IMR-90 (cell line): ENCODE results near the gene HHLA2. TPM values are rescaled to one million over a fixed set of nuclear protein-coding genes. Genes with fewer than 3 reads are reported as not detected.
"Not testable (repeated sequence)": the region's sequence is repeated elsewhere in the genome, so short reads cannot be mapped to it uniquely, and the experiment has no call there.

Source experiments
- ATAC-seq: fragments of 200-7000 bp; cut with Tn5 transposase; 2 replicates; pipeline ENCODE4 v1.9.1; 2020; ENCODE audit warnings: low read depth, mild to moderate bottlenecking, moderate library complexity
- BruUV-seq: library from RNA; stranded (reverse); fragments of 400-500 nt; replicated peaks from 2 replicates; lab custom pipeline; 2021; lab: Mats Ljungman, UMichigan
- CTCF ChIA-PET: fragments of 300-600 bp; formaldehyde crosslinking; extraction: SDS; loops from one replicate; lab custom pipeline; 2021; ENCODE audit warnings: antibody characterized with exemption; lab: Yijun Ruan, JAX
- POLR2A ChIA-PET: fragments of 300-600 bp; sonication (Branson Sonifier 250); formaldehyde crosslinking; loops from one replicate; lab custom pipeline; 2022; ENCODE audit warnings: antibody characterized with exemption; ENCODE audit not compliant: unreplicated experiment; lab: Charles Lee
- DNase-seq: peaks from one replicate; pipeline ENCODE4 v3.0.0; 2013
- H2AFZ ChIP-seq: replicated peaks from 2 replicates; pipeline ENCODE3; 2013; ENCODE audit warnings: low read length, mild to moderate bottlenecking; ENCODE audit not compliant: poor library complexity
- H2AK5ac ChIP-seq: 2 replicates; pipeline ENCODE4 v1.6.1; 2013; ENCODE audit warnings: low read depth, low read length, inconsistent platforms
- H2AK9ac ChIP-seq: replicated peaks from 2 replicates; pipeline ENCODE3; 2013; ENCODE audit warnings: mild to moderate bottlenecking, low read depth, low read length, moderate library complexity; ENCODE audit not compliant: poor library complexity
- H2BK120ac ChIP-seq: 2 replicates; pipeline ENCODE4 v1.6.1; 2013; ENCODE audit warnings: low read depth, low read length, inconsistent platforms
- H2BK15ac ChIP-seq: 3 replicates; pipeline ENCODE4 v1.6.1; 2013; ENCODE audit warnings: low read depth, low read length, inconsistent platforms
- H2BK20ac ChIP-seq: 2 replicates; pipeline ENCODE4 v1.6.1; 2013; ENCODE audit warnings: low read depth, mild to moderate bottlenecking, inconsistent platforms, low read length, moderate library complexity
- H2BK5ac ChIP-seq: 2 replicates; pipeline ENCODE4 v1.6.1; 2013; ENCODE audit warnings: mild to moderate bottlenecking, low read depth, low read length, inconsistent platforms; ENCODE audit not compliant: poor library complexity, severe bottlenecking
- H3K14ac ChIP-seq: replicated peaks from 2 replicates; pipeline ENCODE4 v1.6.1; 2013; ENCODE audit warnings: low read depth, low read length, inconsistent platforms
- H3K18ac ChIP-seq: 2 replicates; pipeline ENCODE4 v1.6.1; 2013; ENCODE audit warnings: low read depth, low read length, control low read depth
- H3K23ac ChIP-seq: 2 replicates; pipeline ENCODE4 v1.6.1; 2013; ENCODE audit warnings: low read depth, low read length, inconsistent platforms
- H3K27ac ChIP-seq: 2 replicates; pipeline ENCODE4 v1.5.1; 2013; ENCODE audit warnings: mild to moderate bottlenecking, control low read depth, low read length; ENCODE audit not compliant: insufficient read depth
- H3K27me3 ChIP-seq: 2 replicates; pipeline ENCODE4 v1.6.1; 2013; ENCODE audit warnings: low read length; ENCODE audit not compliant: control insufficient read depth, insufficient read depth
- H3K36me3 ChIP-seq: 2 replicates; pipeline ENCODE4 v1.6.1; 2013; ENCODE audit warnings: low read length, mixed read lengths; ENCODE audit not compliant: control insufficient read depth, insufficient read depth
- H3K4ac ChIP-seq: 2 replicates; pipeline ENCODE4 v1.6.1; 2013; ENCODE audit warnings: low read depth, low read length, inconsistent platforms
- H3K4me1 ChIP-seq: 2 replicates; pipeline ENCODE4 v1.6.1; 2013; ENCODE audit warnings: low read length, mixed read lengths; ENCODE audit not compliant: control insufficient read depth, insufficient read depth
- H3K4me2 ChIP-seq: 2 replicates; pipeline ENCODE4 v1.6.1; 2013; ENCODE audit warnings: low read depth, mild to moderate bottlenecking, control low read depth, low read length, moderate library complexity
- H3K4me3 ChIP-seq: 2 replicates; pipeline ENCODE4 v1.5.1; 2013; ENCODE audit warnings: low read depth, mild to moderate bottlenecking, control low read depth, low read length, moderate library complexity; ENCODE audit not compliant: insufficient read depth
- H3K56ac ChIP-seq: 2 replicates; pipeline ENCODE4 v1.6.1; 2013; ENCODE audit warnings: low read length, inconsistent platforms; ENCODE audit not compliant: insufficient read depth; ENCODE audit errors: extremely low read depth
- H3K79me1 ChIP-seq, 2 experiments: 2 replicates each; pipeline ENCODE4 v1.6.1; 2013; ENCODE audit warnings: low read length in 2 of 2, inconsistent platforms in 1 of 2, low read depth in 1 of 2
- H3K9ac ChIP-seq: 2 replicates; pipeline ENCODE4 v1.6.1; 2013; ENCODE audit warnings: low read depth, low read length, control low read depth
- H3K9me1 ChIP-seq: 2 replicates; pipeline ENCODE4 v1.6.1; 2013; ENCODE audit warnings: low read length, inconsistent platforms; ENCODE audit not compliant: insufficient read depth
- H3K9me3 ChIP-seq: 2 replicates; pipeline ENCODE4 v1.6.1; 2013; ENCODE audit warnings: low read length; ENCODE audit not compliant: control insufficient read depth, insufficient read depth
- H4K20me1 ChIP-seq: 2 replicates; pipeline ENCODE4 v1.6.1; 2013; ENCODE audit warnings: low read length, inconsistent platforms; ENCODE audit not compliant: insufficient read depth
- H4K5ac ChIP-seq: 2 replicates; pipeline ENCODE4 v1.6.1; 2013; ENCODE audit warnings: mild to moderate bottlenecking, low read depth, low read length, control low read depth
- H4K8ac ChIP-seq, 2 experiments: 2 replicates each; pipeline ENCODE4 v1.6.1; 2013; ENCODE audit warnings: low read depth in 2 of 2, low read length in 2 of 2, control low read depth in 1 of 2, inconsistent platforms in 1 of 2
- H4K91ac ChIP-seq: 2 replicates; pipeline ENCODE4 v1.6.1; 2013; ENCODE audit warnings: low read depth, low read length, inconsistent platforms; ENCODE audit not compliant: insufficient read depth
- WGBS, 2 experiments: methylation state at CpG; one replicate each; pipeline versions ENCODE4 v1.1.5 to v1.1.7; 2013; ENCODE audit warnings: missing lambda C conversion rate in 2 of 2; ENCODE audit not compliant: insufficient read length in 1 of 2; ENCODE audit errors: extremely low coverage in 2 of 2; 5-methylcytosine and 5-hydroxymethylcytosine counted together
- dilution Hi-C: fragments of 300-500 bp; cut with HindIII; formaldehyde crosslinking; loops from one replicate; pipeline ENCODE4 v1.14.3; 2018; ENCODE audit warnings: low sequenced_read_pairs; ENCODE audit not compliant: unreplicated experiment
- in situ Hi-C: fragments of 300-500 bp; cut with MboI; formaldehyde crosslinking; loops from 3 replicates; pipeline ENCODE4 v1.14.3; 2019; ENCODE audit warnings: low sequenced_read_pairs, inconsistent platforms, mixed read lengths
- intact Hi-C: fragments of 100-400 bp; cut with micrococcal nuclease; formaldehyde crosslinking; loops from 2 replicates; pipeline ENCODE4 v1.10.0; 2022
- polyA plus RNA-seq, 3 experiments: library from polyadenylated mRNA; depleted of rRNA; stranded (reverse); fragments of >200 nt; gene quantifications; 2 replicates each; pipeline ENCODE4 v1.2.3, GENCODE V29; 2012; ENCODE audit warnings: low replicate concordance in 1 of 3
- total RNA-seq: library from RNA; depleted of rRNA; stranded (reverse); fragments of >200 nt; gene quantifications from 2 replicates; pipeline ENCODE4 v1.2.3, GENCODE V29; 2012

Gene HHLA2
- total and polyA plus RNA-seq, 2 of the 4 experiments (the other 2 are of a cell fraction) = not detected

GRCh38 chr3:108268235-108268634 is 28.1 kb upstream of the HHLA2 start:
- H4K5ac ChIP-seq, H3K4me1 ChIP-seq, ATAC-seq, in situ Hi-C loops, H3K9me3 ChIP-seq, dilution Hi-C loops, BruUV-seq, DNase-seq, H3K36me3 ChIP-seq, H4K8ac ChIP-seq, POLR2A ChIA-PET, H3K14ac ChIP-seq, H3K9ac ChIP-seq, H2AK5ac ChIP-seq, H3K27me3 ChIP-seq, H2BK20ac ChIP-seq, H2AK9ac ChIP-seq, H3K4me2 ChIP-seq, H2BK5ac ChIP-seq, H3K9me1 ChIP-seq, H3K27ac ChIP-seq, H2AFZ ChIP-seq, H4K91ac ChIP-seq, CTCF ChIA-PET, H4K20me1 ChIP-seq, intact Hi-C loops, H3K4ac ChIP-seq, H3K56ac ChIP-seq, H3K18ac ChIP-seq, H3K79me1 ChIP-seq, H2BK120ac ChIP-seq, H3K23ac ChIP-seq, H3K4me3 ChIP-seq, H2BK15ac ChIP-seq: not testable (repeated sequence)
- no CpG with 5 or more reads among the region's 3 CpGs for WGBS, 2 experiments
